ENCODE data around the gene SLC35B1. TPM values are rescaled to one million over a fixed set of nuclear protein-coding genes. Genes with fewer than 3 reads are reported as not detected.

SLC35B1 gene
- total RNA-seq, 1 experiment from 2014 or later = 55.9 TPM

DNA sequence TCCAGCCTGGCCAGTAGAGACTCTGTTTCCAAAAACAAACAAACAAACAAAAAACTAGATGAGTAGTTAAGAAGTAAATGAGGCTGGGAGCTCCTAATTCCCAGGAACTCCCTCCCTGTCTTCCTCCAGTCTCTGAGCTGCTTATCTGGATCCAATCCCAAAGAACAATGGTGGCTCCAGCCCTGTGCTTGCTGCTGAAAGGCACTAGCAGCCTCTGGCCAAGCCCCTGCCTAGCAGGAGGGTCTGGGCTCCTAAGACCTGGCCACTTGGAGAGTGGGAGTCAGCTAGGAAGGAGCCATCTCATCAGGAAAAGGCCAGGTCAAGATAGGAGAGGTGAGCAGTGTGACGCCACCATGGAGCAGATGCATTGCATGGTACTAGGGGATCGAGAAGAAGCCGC, 14.3 kb upstream of the SLC35B1 start:
- Mint-ChIP-seq H3K27me3 (ENCODE audit: low read depth) (no peaks in the 10 kb centered on the region; the same call in 1 of the 2 replicates), H3K9me3 (peaks cover 9% of the 10 kb centered on the region), H3K27ac (no peak overlapping the region), H3K4me1 (0 out of 2 replicates have a peak, but pooled peaks cover 2% of the 10 kb centered on the region), H3K4me3 (no peak overlapping the region), H3K36me3 (peaks cover 48% of the 10 kb centered on the region)
- CTCF ChIA-PET = interaction anchor here (0.8 to 2.7 kb wide), 4 partner anchors 14 to 276 kb away, joined by 3 to 11 read pairs (median 3); partner anchors contain the start of gene SLC35B1
- POLR2A ChIA-PET = interaction anchor here (0.6 to 0.8 kb wide), 2 partner anchors 41 to 122 kb away, joined by 3 read pairs; no protein-coding TSS in a partner anchor
- TF ChIP-seq OVOL2 (CRISPR knock-in tag; IDR thresholded peaks at IDR 0.05; ENCODE audit: borderline replicate concordance) (no peak), ZNF423 (CRISPR knock-in tag; IDR thresholded peaks at IDR 0.05) (no peak), ZNF416 (CRISPR knock-in tag; IDR thresholded peaks at IDR 0.05) (no peak), SMAD3 (CRISPR knock-in tag; IDR thresholded peaks at IDR 0.05; ENCODE audit: borderline replicate concordance) (no peak), MXD4 (CRISPR knock-in tag; IDR thresholded peaks at IDR 0.05; ENCODE audit: borderline replicate concordance) (no peak), GABPB1 (CRISPR knock-in tag; IDR thresholded peaks at IDR 0.05) (no peak), ZNF396 (CRISPR knock-in tag; IDR thresholded peaks at IDR 0.05; ENCODE audit: borderline replicate concordance) (no peak), TP53 (CRISPR knock-in tag; IDR thresholded peaks at IDR 0.05) (no peak), CBFB (CRISPR knock-in tag; IDR thresholded peaks at IDR 0.05; ENCODE audit: low read depth) (no peak), ZNF671 (CRISPR knock-in tag; IDR thresholded peaks at IDR 0.05) (no peak), TEAD1 (CRISPR knock-in tag; IDR thresholded peaks at IDR 0.05) (no peak)
- TF ChIP-seq, protein P1, sequence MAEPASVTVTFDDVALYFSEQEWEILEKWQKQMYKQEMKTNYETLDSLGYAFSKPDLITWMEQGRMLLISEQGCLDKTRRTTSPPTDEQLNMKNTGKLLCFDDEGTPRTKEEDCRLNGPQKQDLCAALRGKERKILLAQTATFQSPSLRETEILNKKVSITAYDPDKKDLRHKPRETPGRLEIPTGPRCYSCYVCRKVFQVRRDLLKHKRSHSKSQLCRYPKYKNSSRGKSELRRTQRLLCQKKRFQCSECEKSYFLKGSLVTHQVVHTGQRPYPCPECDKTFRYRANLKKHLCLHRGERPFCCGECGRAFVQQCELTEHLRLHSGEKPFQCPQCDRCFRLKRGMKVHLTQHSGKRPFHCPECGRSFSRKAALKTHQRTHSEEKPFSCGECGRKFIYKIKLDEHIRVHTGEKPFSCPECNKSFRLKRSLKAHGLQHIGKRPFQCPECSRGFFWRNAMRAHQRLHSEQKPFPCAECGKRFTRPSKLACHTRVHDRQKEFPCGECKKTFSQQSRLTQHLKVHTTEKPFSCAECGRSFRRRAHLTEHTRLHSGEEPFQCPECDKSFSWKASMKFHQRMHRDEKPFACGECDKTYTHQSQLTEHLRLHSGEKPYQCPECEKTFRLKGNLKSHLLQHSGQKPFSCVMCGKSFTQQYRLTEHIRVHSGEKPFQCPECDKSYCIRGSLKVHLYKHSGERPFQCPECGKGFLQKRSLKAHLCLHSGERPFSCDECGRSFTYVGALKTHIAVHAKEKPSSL (CRISPR knock-in tag; conservative IDR thresholded peaks at IDR 0.05) = no peak
- TF ChIP-seq, protein P2, sequence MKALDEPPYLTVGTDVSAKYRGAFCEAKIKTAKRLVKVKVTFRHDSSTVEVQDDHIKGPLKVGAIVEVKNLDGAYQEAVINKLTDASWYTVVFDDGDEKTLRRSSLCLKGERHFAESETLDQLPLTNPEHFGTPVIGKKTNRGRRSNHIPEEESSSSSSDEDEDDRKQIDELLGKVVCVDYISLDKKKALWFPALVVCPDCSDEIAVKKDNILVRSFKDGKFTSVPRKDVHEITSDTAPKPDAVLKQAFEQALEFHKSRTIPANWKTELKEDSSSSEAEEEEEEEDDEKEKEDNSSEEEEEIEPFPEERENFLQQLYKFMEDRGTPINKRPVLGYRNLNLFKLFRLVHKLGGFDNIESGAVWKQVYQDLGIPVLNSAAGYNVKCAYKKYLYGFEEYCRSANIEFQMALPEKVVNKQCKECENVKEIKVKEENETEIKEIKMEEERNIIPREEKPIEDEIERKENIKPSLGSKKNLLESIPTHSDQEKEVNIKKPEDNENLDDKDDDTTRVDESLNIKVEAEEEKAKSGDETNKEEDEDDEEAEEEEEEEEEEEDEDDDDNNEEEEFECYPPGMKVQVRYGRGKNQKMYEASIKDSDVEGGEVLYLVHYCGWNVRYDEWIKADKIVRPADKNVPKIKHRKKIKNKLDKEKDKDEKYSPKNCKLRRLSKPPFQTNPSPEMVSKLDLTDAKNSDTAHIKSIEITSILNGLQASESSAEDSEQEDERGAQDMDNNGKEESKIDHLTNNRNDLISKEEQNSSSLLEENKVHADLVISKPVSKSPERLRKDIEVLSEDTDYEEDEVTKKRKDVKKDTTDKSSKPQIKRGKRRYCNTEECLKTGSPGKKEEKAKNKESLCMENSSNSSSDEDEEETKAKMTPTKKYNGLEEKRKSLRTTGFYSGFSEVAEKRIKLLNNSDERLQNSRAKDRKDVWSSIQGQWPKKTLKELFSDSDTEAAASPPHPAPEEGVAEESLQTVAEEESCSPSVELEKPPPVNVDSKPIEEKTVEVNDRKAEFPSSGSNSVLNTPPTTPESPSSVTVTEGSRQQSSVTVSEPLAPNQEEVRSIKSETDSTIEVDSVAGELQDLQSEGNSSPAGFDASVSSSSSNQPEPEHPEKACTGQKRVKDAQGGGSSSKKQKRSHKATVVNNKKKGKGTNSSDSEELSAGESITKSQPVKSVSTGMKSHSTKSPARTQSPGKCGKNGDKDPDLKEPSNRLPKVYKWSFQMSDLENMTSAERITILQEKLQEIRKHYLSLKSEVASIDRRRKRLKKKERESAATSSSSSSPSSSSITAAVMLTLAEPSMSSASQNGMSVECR (CRISPR knock-in tag; IDR thresholded peaks at IDR 0.05; ENCODE audit: borderline replicate concordance) = no peak
- TF ChIP-seq, protein P3, sequence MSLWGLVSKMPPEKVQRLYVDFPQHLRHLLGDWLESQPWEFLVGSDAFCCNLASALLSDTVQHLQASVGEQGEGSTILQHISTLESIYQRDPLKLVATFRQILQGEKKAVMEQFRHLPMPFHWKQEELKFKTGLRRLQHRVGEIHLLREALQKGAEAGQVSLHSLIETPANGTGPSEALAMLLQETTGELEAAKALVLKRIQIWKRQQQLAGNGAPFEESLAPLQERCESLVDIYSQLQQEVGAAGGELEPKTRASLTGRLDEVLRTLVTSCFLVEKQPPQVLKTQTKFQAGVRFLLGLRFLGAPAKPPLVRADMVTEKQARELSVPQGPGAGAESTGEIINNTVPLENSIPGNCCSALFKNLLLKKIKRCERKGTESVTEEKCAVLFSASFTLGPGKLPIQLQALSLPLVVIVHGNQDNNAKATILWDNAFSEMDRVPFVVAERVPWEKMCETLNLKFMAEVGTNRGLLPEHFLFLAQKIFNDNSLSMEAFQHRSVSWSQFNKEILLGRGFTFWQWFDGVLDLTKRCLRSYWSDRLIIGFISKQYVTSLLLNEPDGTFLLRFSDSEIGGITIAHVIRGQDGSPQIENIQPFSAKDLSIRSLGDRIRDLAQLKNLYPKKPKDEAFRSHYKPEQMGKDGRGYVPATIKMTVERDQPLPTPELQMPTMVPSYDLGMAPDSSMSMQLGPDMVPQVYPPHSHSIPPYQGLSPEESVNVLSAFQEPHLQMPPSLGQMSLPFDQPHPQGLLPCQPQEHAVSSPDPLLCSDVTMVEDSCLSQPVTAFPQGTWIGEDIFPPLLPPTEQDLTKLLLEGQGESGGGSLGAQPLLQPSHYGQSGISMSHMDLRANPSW (CRISPR knock-in tag; conservative IDR thresholded peaks at IDR 0.05; ENCODE audit: low read depth) = no peak
- TF ChIP-seq, protein P4, sequence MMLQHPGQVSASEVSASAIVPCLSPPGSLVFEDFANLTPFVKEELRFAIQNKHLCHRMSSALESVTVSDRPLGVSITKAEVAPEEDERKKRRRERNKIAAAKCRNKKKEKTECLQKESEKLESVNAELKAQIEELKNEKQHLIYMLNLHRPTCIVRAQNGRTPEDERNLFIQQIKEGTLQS (CRISPR knock-in tag; conservative IDR thresholded peaks at IDR 0.05) = no peak
- TF ChIP-seq, protein P5, sequence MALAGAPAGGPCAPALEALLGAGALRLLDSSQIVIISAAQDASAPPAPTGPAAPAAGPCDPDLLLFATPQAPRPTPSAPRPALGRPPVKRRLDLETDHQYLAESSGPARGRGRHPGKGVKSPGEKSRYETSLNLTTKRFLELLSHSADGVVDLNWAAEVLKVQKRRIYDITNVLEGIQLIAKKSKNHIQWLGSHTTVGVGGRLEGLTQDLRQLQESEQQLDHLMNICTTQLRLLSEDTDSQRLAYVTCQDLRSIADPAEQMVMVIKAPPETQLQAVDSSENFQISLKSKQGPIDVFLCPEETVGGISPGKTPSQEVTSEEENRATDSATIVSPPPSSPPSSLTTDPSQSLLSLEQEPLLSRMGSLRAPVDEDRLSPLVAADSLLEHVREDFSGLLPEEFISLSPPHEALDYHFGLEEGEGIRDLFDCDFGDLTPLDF (CRISPR knock-in tag; IDR thresholded peaks at IDR 0.05) = no peak
- TF ChIP-seq, protein P6, sequence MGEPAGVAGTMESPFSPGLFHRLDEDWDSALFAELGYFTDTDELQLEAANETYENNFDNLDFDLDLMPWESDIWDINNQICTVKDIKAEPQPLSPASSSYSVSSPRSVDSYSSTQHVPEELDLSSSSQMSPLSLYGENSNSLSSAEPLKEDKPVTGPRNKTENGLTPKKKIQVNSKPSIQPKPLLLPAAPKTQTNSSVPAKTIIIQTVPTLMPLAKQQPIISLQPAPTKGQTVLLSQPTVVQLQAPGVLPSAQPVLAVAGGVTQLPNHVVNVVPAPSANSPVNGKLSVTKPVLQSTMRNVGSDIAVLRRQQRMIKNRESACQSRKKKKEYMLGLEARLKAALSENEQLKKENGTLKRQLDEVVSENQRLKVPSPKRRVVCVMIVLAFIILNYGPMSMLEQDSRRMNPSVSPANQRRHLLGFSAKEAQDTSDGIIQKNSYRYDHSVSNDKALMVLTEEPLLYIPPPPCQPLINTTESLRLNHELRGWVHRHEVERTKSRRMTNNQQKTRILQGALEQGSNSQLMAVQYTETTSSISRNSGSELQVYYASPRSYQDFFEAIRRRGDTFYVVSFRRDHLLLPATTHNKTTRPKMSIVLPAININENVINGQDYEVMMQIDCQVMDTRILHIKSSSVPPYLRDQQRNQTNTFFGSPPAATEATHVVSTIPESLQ (CRISPR knock-in tag; IDR thresholded peaks at IDR 0.05) = no peak
- ATAC-seq (no peak), DNase-seq (ENCODE audit: low spot score) (no peak)

Data from WTC11 (cell line).